K562 (cell line): ENCODE results near the gene FSCN2. TPM values are rescaled to one million over a fixed set of nuclear protein-coding genes. Genes with fewer than 3 reads are reported as not detected.

Experiments
- ARID3B ChIP-seq: fragments of 250-450 bp; sonication (Bioruptor Pico); IDR thresholded peaks from 2 replicates; pipeline ENCODE4 v1.4.0; 2020; ENCODE audit warnings: borderline replicate concordance
- BRD9 ChIP-seq: fragments of 450-650 bp; IDR thresholded peaks from 2 replicates; pipeline ENCODE4 v1.6.1; 2018; ENCODE audit warnings: low read depth; ENCODE audit not compliant: partially characterized antibody
- CEBPB ChIP-seq: fragments of 450-650 bp; IDR thresholded peaks from 2 replicates; pipeline ENCODE4 v1.6.1; 2016; ENCODE audit warnings: missing genetic modification characterization, missing compliant biosample characterization
- CHD2 ChIP-seq: IDR thresholded peaks from 2 replicates; pipeline ENCODE4 v1.6.1; 2011; ENCODE audit warnings: low read depth, low read length
- COPS2 ChIP-seq: fragments of 450-650 bp; conservative IDR thresholded peaks from 2 replicates; pipeline ENCODE4 v1.6.1; 2016; ENCODE audit warnings: mild to moderate bottlenecking, moderate library complexity
- FOXM1 ChIP-seq, 2 experiments: fragments of 450-650 bp in 1 of 2; sonication (generic) in 1 of 2; formaldehyde crosslinking in 1 of 2; IDR thresholded peaks; 2 replicates each; pipeline versions ENCODE4 v1.6.1 to v1.9.0; 2017 to 2022; ENCODE audit warnings: low read depth in 2 of 2, mild to moderate bottlenecking in 2 of 2, missing genetic modification reagents in 1 of 2, moderate library complexity in 1 of 2
- HDAC1 ChIP-seq, 2 experiments: fragments of 450-650 bp; IDR thresholded peaks; 2 replicates each; pipeline ENCODE4 v1.6.1; 2016 to 2017; ENCODE audit warnings: inconsistent platforms in 1 of 2, mild to moderate bottlenecking in 1 of 2, moderate library complexity in 1 of 2
- PREB ChIP-seq: sonication (generic); formaldehyde crosslinking; IDR thresholded peaks from 2 replicates; pipeline ENCODE4 v1.8.1; 2023; ENCODE audit warnings: mild to moderate bottlenecking, missing genetic modification reagents
- SMC3 ChIP-seq: conservative IDR thresholded peaks from 2 replicates; pipeline ENCODE4 v1.6.1; 2011; ENCODE audit warnings: low read depth, low read length, improper control_type of control experiment; ENCODE audit not compliant: insufficient read depth
- STAT6 ChIP-seq: sonication (generic); formaldehyde crosslinking; IDR thresholded peaks from 2 replicates; pipeline ENCODE4 v1.8.1; 2023; ENCODE audit warnings: mild to moderate bottlenecking, missing genetic modification reagents
- TAF1 ChIP-seq: IDR thresholded peaks from 2 replicates; pipeline ENCODE4 v1.6.1; 2011; ENCODE audit warnings: mild to moderate bottlenecking, low read length, moderate library complexity; ENCODE audit not compliant: insufficient read depth, control insufficient read depth, severe bottlenecking; ENCODE audit errors: extremely low read depth
- TSC22D4 ChIP-seq: fragments of 450-650 bp; IDR thresholded peaks from 2 replicates; pipeline ENCODE4 v1.6.1; 2016; ENCODE audit warnings: missing genetic modification characterization, missing biosample characterization, control low read depth
- ZFPM2 ChIP-seq: fragments of 250-450 bp; sonication (Bioruptor Pico); IDR thresholded peaks from 2 replicates; pipeline ENCODE4 v1.5.1; 2022; ENCODE audit warnings: mild to moderate bottlenecking
- ZNF197 ChIP-seq: fragments of 200-800 bp; sonication (Bioruptor generic); IDR thresholded peaks from 2 replicates; pipeline ENCODE4 v1.6.1; 2016; ENCODE audit warnings: low read depth, missing genetic modification characterization, missing compliant biosample characterization
- ZNF263 ChIP-seq: sonication (generic); formaldehyde crosslinking; IDR thresholded peaks from 2 replicates; pipeline ENCODE4 v1.8.0; 2022; ENCODE audit warnings: mild to moderate bottlenecking, missing genetic modification reagents, borderline replicate concordance
- ZNF444 ChIP-seq: fragments of 250-450 bp; sonication (Bioruptor Pico); IDR thresholded peaks from 2 replicates; pipeline ENCODE4 v1.4.0; 2020; ENCODE audit warnings: mild to moderate bottlenecking, moderate library complexity
- ZNF780A ChIP-seq: fragments of 250-450 bp; sonication (Bioruptor Pico); IDR thresholded peaks from 2 replicates; pipeline ENCODE4 v1.5.0; 2021; ENCODE audit warnings: mild to moderate bottlenecking
- polyA plus RNA-seq, 8 experiments: library from polyadenylated mRNA; depleted of rRNA in 4 of 8; stranded (reverse) in 5 of 8; unstranded in 3 of 8; fragments of >200 nt; fragmentation: Nextera tagmentation in 2 of 8; fragmentation: Illumina TruSeq in 1 of 8; extraction: Ambion mirVana in 2 of 8; extraction: Trizol in 1 of 8; gene quantifications; 2 replicates each; pipeline versions ENCODE4 v1.2.1 to v1.2.3, GENCODE V29; 2011 to 2014; ENCODE audit warnings: inconsistent platforms in 1 of 8, missing spikeins in 1 of 8
- total RNA-seq, 7 experiments: library from RNA; depleted of rRNA in 6 of 7; stranded (reverse); fragments of >200 nt in 6 of 7; fragmentation: Illumina TruSeq in 2 of 7; extraction: Trizol in 2 of 7; gene quantifications; 2 replicates each; pipeline versions ENCODE4 v1.2.1 to v1.2.3, GENCODE V29; 2011 to 2021; ENCODE audit warnings: low replicate concordance in 1 of 7
- TF ChIP-seq, protein P1 (sequence below): fragments of 450-650 bp; formaldehyde crosslinking; IDR thresholded peaks from 2 replicates; pipeline ENCODE4 v1.4.0; 2020; ENCODE audit warnings: mild to moderate bottlenecking, mixed read lengths
- TF ChIP-seq, protein P2 (sequence below): sonication (generic); formaldehyde crosslinking; IDR thresholded peaks from 2 replicates; pipeline ENCODE4 v1.8.0; 2022; ENCODE audit warnings: mild to moderate bottlenecking, missing genetic modification reagents

FSCN2 gene
- total and polyA plus RNA-seq, 9 of the 15 experiments (the other 6 are each of a cell fraction or from before 2014, with no cell fraction given), result 0.08 TPM; not detected in 8

- TF ChIP-seq ARID3B (CRISPR knock-in tag), result no peak
- TF ChIP-seq FOXM1 (IDR thresholded peaks at IDR 0.05; ENCODE audit: low read depth), result no peak
- TF ChIP-seq FOXM1 (CRISPR knock-in tag; IDR thresholded peaks at IDR 0.05; ENCODE audit: low read depth), result peak; percentile 90
- TF ChIP-seq COPS2, result no peak
- TF ChIP-seq, protein P1, sequence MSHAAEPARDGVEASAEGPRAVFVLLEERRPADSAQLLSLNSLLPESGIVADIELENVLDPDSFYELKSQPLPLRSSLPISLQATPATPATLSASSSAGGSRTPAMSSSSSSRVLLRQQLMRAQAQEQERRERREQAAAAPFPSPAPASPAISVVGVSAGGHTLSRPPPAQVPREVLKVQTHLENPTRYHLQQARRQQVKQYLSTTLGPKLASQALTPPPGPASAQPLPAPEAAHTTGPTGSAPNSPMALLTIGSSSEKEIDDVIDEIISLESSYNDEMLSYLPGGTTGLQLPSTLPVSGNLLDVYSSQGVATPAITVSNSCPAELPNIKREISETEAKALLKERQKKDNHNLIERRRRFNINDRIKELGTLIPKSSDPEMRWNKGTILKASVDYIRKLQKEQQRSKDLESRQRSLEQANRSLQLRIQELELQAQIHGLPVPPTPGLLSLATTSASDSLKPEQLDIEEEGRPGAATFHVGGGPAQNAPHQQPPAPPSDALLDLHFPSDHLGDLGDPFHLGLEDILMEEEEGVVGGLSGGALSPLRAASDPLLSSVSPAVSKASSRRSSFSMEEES (CRISPR knock-in tag), result no peak
- TF ChIP-seq SMC3, result peak; percentile 96
- TF ChIP-seq ZNF780A, result no peak
- no peak for TF ChIP-seq ZFPM2 (CRISPR knock-in tag)
- peak; percentile 31; the same call in 1 of the 2 replicates for TF ChIP-seq CHD2
- TF ChIP-seq ZNF263, result peak; percentile 83
- no peak for TF ChIP-seq CEBPB (tag)
- TF ChIP-seq, protein P2, sequence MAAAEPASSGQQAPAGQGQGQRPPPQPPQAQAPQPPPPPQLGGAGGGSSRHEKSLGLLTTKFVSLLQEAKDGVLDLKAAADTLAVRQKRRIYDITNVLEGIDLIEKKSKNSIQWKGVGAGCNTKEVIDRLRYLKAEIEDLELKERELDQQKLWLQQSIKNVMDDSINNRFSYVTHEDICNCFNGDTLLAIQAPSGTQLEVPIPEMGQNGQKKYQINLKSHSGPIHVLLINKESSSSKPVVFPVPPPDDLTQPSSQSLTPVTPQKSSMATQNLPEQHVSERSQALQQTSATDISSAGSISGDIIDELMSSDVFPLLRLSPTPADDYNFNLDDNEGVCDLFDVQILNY (CRISPR knock-in tag), result peak; percentile 66; the same call in 1 of the 2 replicates
- no peak for TF ChIP-seq ZNF197
- TF ChIP-seq TSC22D4 (tag), result no peak
- TF ChIP-seq BRD9, result peak; percentile 27
- TF ChIP-seq ZNF444 (CRISPR knock-in tag), result no peak
- TF ChIP-seq PREB (CRISPR knock-in tag), result no peak
- TF ChIP-seq STAT6 (CRISPR knock-in tag), result no peak
- peak; percentile 36 for TF ChIP-seq TAF1
- peak in 1 of 2 experiments; percentile 74; a peak in 1 of 4 replicates for TF ChIP-seq HDAC1 (IDR thresholded peaks at IDR 0.05)
Measured at GRCh38 chr17:81484195-81484979, 43.8 kb upstream of the FSCN2 start (continued).
